ENCODE data around the gene KRTDAP. TPM values are rescaled to one million over a fixed set of nuclear protein-coding genes. Genes with fewer than 3 reads are reported as not detected.

KRTDAP gene
- total RNA-seq, 1 experiment from 2014 or later, result not detected

DNA sequence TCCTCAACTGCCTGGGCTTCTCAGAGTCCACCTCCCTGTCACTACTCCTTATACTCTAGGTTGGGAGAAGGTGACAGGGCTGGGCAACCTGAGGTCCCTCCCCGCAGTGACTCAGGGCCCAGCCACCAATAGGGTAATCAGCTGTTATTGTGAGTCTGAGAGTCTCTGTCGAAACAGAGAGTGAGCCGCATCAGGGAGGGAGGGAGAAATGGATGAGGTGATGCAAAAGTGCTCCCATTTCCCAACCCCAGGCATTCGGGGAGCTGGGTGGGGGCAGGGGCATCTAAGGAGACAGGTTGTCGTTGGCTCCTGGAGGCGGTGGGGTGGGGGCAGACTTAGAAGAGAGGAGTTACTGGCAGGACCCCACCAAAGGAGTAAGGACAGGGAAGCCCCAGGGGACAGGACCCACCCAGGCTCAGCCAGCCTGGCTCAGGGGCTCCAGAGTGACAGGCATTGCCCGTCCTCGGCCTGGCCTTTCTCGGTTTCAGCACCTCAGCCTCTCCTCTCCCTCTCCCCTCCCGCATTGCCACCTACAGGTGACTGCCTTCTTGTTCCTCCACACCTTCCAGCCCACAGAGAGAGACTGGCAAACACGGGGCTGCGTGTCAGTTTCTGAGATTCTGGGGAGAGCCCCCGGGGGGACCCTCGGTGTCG, 23.5 kb upstream of the KRTDAP start, which contains the start of gene DMKN:
DMKN (minus strand) TSS at position 22 of the 654 bp plus-strand sequence. CDS start 174 bp downstream, outside the sequence.
- DNase-seq (ENCODE audit: low read depth), result peak; percentile 51

- peak; percentile 9 for DNase-seq (ENCODE audit: low read depth)
Measured at GRCh38 chr19:35512831-35513627, 22.8 kb upstream of the KRTDAP start.

- DNase-seq (ENCODE audit: low read depth), result no peak
Measured at GRCh38 chr19:35511337-35511736, 21.1 kb upstream of the KRTDAP start.

- no peak for DNase-seq (ENCODE audit: low read depth)
Measured at GRCh38 chr19:35510626-35510964, 20.3 kb upstream of the KRTDAP start.

GRCh38 chr19:35509861-35510625, 19.8 kb upstream of the KRTDAP start:
- DNase-seq (ENCODE audit: low read depth), result peak; percentile 26

- no peak for DNase-seq (ENCODE audit: low read depth)
Measured at GRCh38 chr19:35509018-35509652, 18.9 kb upstream of the KRTDAP start.

GRCh38 chr19:35508129-35508528, 17.9 kb upstream of the KRTDAP start:
- DNase-seq (ENCODE audit: low read depth), result no peak

DNA sequence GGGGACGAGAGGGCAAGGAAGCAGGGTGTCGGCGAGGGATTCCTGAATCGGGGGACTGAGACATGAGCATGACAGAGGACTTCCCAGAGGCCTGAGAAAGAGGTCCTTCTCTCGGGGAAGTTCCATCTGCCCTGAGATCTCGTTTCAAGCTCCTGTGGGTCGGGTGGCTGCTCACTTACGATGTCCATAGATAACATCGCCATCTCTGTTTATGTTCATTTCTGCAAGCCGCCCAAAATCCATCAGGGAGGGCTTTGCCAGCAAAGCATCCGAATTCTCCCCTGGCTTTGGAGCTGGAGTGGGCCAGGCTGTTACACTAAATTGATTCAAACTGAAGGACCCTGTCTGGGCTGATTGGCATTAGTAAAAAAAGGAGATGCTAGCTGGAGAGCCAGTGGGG, 17.3 kb upstream of the KRTDAP start:
- no peak for DNase-seq (ENCODE audit: low read depth)

DNA sequence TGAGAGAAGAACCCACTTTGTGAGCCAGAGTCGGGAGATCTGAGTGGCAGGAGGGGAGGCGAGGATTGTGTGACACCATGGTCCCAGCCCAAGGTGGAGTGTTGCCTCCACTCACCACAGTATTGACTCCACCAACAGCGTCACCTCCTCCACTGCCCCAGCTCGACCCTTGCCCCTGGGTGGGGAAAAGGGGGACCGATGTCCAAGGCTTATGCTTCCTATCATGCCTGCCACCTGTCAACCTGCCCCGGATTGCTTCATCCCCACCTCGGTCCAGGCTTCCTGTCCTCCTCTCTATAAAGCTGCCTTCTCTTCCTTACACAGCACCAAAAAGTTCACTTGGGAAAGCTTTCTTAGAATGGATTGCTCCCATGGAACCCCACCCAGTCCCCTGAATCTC, 15.7 kb upstream of the KRTDAP start:
- no peak for DNase-seq (ENCODE audit: low read depth)

- DNase-seq (ENCODE audit: low read depth), result no peak
Measured at GRCh38 chr19:35502751-35503150, 12.5 kb upstream of the KRTDAP start.

- DNase-seq (ENCODE audit: low read depth), result no peak
Measured at GRCh38 chr19:35501684-35502083, 11.4 kb upstream of the KRTDAP start.

GRCh38 chr19:35500611-35501010, 10.3 kb upstream of the KRTDAP start:
- DNase-seq (ENCODE audit: low read depth), result no peak

DNA sequence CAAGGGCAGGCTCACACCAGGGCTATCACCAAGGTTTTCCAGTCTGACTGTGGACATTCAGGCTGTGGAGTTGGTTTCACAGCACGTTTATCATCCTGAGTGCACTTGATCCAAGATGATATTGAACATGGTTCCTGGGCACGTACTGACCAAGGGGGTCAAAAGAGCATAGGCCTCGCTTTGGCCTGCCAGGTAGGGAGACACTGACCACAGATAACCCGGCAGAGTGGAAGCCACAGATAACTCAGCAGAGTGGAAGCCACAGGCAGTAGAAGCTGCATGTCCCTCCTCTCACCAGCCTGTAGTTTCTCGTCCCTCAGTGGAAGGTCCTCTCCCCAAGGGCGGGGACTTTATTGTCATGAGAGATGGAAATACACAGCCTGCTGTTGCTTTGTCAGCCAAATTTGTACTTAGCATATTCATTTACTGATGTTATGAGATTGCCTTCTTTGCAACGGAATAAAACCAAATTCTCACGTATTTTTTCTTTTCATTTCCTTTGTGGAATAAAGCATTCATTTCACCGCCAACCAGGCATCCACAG, 8.8 kb upstream of the KRTDAP start:
- no peak for DNase-seq (ENCODE audit: low read depth)

GRCh38 chr19:35498220-35498619, 8.0 kb upstream of the KRTDAP start:
- no peak for DNase-seq (ENCODE audit: low read depth)

DNA sequence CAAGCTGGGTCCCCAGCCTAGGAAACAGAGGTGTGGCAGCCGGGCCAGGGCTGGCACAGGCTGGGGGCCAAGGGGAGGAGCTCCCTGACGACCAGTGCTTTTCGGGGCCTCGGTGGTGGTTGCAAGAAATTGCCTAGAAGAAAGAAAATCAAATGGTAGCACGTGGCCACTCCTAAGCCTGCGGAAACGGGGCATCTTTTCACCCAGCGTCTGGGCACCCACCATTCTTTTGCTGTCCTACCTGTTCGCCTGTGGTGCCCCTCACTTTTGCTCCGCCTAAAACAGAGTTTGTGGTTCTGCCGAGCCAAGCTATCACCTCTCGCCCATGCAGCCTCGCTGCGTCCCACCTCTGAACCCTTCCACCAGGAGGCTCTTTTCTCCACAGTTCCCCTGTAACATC, 7.1 kb upstream of the KRTDAP start:
- no peak for DNase-seq (ENCODE audit: low read depth)

DNA sequence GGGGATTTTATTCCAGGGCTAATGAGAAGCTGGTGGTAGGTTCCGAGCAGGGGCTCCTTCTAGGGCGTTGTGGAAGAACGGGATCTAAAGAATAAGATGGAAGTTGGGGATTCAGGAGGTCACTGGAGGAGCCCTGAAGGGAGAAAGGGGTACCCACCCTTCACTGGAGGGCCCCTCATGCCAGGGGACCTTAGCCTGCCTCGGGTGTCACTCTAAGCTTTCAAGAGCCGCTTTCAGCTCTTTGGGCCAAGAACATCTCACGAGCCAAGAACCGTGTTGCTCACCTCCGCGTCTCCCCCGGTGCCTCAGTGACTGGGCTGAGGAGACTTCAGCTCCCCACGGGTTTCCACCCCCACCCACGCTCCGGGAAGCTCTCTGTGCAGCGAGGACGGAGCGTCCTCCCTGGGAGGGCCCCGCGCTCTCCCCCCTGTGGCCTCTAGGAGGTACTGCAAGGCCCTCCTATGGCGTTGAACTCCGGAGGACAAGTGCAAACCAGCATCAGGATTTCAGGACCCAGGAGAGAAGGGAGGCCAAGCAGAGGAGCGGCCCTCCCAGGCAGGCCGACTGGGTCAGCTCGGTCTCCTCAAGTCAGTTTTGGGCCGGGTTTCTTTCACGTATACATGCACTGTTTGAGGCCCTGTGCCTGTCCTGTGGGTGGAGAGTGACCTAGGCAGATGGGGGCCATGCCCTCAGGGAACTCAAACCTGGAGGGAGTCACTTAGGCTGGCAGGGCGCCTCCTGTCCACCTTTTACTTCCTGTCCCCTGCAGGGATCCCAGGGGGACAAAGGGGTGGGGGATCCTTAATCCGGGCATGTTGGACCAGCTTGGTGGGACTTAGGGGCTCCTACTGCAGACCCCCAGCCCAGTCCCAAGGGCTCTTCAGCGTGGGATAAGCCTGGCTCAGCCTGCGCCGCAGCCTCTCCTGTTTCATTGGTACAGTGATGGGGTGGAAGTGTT, 5.1 kb upstream of the KRTDAP start:
- DNase-seq (ENCODE audit: low read depth), result peak; percentile 43

- no peak for DNase-seq (ENCODE audit: low read depth)
Measured at GRCh38 chr19:35493971-35494370, 3.7 kb upstream of the KRTDAP start.

DNA sequence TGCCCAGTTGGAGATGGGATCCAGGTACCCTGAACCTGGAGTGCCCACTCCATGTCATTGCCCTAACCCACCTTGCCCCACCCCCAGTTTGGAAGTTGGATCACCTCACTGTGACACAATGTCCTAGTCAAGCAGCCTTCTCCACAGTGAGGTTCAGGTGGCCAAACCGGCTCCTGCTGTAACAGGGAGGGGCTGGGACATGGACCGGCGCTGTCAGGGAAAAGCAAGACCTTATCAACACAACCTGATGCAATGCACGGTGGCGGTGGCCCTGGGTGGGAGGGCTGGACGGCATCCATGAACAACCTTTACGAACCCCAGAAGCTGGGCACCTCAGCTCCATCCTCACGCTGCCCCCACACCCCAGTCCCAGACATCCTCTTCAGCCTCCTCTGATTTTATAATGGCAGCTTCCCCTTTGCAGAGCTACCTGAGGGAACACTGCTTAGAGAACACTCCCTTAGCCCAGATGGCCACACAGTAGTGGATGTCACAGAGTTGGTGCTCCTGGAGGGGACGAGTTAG, 1.6 kb upstream of the KRTDAP start:
- no peak for DNase-seq (ENCODE audit: low read depth)

DNA sequence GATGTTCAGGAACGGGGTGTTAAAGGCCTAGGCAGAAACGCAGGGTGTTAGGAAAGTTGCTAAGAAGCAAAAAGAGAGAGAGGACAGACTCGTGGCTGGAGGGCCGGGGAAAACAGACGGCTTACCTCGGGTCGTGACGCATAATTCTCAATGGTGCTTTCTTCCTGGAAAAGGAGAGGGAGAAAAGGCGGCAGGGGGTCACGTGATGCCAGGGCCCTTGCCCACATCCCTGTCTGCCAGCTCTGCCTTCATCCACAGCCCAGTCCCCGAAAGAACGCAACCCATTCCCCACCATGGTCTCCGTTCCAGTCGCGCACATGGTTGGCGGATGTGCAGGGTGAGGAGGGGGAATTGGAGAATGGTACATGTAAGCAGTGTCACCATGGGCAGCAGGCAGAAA, 1.6 kb downstream of the KRTDAP start:
- no peak for DNase-seq (ENCODE audit: low read depth)

DNA sequence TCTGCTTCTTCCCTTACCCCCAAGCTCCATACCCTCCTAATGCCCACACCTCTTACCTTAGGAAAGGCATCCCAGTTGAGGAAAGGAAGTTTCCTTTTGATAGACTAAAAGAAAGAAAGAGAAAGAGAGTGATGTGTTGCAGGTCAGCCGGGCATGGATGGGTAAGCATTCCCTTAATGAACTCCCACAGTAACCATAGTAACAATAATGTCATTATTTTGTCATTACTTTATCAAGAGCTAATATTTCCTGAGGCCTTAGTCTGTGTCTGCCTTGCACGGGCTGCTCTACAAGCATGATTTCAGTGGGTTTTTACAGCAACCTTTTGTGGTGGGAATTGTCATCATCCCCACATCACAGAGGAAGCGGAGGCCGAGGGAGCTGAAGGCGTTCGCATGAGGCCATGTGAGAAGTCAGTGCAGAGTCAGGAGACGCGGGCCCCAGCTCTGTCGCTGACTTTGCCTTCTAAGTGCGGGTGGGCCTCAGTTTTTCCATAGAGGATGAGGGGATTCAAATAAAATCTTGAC, 2.5 kb downstream of the KRTDAP start:
- no peak for DNase-seq (ENCODE audit: low read depth)

Measured in LHCN-M2 (cell line).